GM21529 (cell line): ENCODE results near the gene SHISA5.
"Not testable (repeated sequence)": the region's sequence is repeated elsewhere in the genome, so short reads cannot be mapped to it uniquely, and the experiment has no call there.

Experiments
- ATAC-seq: cut with Tn5 transposase; IDR thresholded peaks from one replicate; pipeline ENCODE4 v1.9.1; 2021; ENCODE audit not compliant: unreplicated experiment

SHISA5 gene

DNA sequence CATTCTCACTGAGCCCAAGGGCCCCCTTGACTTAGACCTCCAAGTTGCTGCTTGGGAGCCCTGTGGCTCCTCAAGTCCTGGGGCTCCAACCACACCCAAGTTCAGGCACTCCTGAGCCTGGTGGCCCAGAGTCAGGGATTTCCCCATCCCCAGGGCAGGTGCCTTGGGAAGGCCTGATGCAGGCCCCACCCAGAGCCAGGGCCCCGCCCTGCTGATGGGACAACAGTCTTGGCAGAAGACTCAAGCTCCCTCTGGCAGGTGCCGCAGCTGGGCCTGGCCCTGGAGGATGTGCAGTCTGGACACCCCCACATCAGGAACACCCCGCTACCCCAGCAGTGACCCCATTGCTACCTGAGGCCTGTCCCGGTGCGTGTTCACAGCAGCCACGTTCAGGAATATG lies 17.7 kb upstream of the SHISA5 start:
- no peak for ATAC-seq

- no peak for ATAC-seq
These were observed 15.3 kb upstream of the SHISA5 start for GRCh38 chr3:48519277-48519643.

GRCh38 chr3:48518638-48519276 lies 14.8 kb upstream of the SHISA5 start:
- ATAC-seq = no peak

DNA sequence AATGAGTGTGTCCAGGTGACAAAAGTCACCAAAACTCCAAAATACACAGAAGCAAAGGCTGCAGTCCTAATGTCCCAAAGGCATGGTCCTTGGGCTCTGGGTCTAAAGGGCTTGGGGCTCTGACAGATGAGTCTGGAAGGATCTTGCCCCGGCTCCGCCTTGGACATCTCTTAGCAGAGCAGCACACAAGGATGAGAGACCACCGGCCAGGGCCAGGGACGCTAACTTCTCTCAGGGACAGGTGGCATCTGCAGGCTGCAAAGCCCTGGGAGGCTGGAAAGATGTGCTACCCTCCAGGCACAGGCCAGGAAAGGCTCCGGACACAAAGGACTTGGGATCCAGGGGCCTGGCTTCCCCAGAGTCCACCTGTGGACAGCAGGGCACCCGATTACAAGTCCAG lies 14.1 kb upstream of the SHISA5 start:
- no peak for ATAC-seq

GRCh38 chr3:48516571-48516970 lies 12.6 kb upstream of the SHISA5 start:
- ATAC-seq = no peak

GRCh38 chr3:48514431-48515227 lies 10.7 kb upstream of the SHISA5 start:
- no peak for ATAC-seq

- ATAC-seq = no peak
These were observed 7.6 kb upstream of the SHISA5 start for GRCh38 chr3:48511551-48511950.

GRCh38 chr3:48507256-48508061 lies 3.5 kb upstream of the SHISA5 start:
- peak; percentile 51 for ATAC-seq

- ATAC-seq = no peak
These were observed 2.1 kb upstream of the SHISA5 start for GRCh38 chr3:48505968-48506504.

GRCh38 chr3:48505146-48505545 lies 1.2 kb upstream of the SHISA5 start:
- no peak for ATAC-seq

- no peak for ATAC-seq
These were observed 448 bp downstream of the SHISA5 start for GRCh38 chr3:48503401-48504050.

- ATAC-seq = no peak
These were observed 1.2 kb downstream of the SHISA5 start for GRCh38 chr3:48502728-48503168.

- ATAC-seq = no peak
These were observed 1.9 kb downstream of the SHISA5 start for GRCh38 chr3:48502121-48502520.

- no peak for ATAC-seq
These were observed 2.8 kb downstream of the SHISA5 start for GRCh38 chr3:48501196-48501595.

- no peak for ATAC-seq
These were observed 3.3 kb downstream of the SHISA5 start for GRCh38 chr3:48500656-48501055.

DNA sequence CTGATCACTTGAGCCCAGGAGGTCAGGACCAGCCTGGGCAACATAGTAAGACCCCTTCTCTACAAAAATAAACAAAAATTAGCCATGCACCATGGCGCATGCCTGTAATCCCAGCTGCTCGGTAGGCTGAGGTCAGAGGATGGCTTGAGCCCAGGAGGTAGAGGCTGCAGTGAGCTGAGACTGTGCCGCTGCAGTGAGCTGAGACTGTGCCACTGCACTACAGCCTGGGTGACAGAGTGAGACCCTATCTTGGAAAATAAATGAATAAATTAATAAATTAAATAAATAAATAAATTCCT lies 10.8 kb downstream of the SHISA5 start:
- ATAC-seq = no peak

- ATAC-seq = no peak
These were observed 11.3 kb downstream of the SHISA5 start for GRCh38 chr3:48492461-48493202.

- ATAC-seq = no peak
These were observed 17.0 kb downstream of the SHISA5 start for GRCh38 chr3:48486952-48487351.

- not testable (repeated sequence) for ATAC-seq
These were observed 21.2 kb downstream of the SHISA5 start for GRCh38 chr3:48482822-48483221.

DNA sequence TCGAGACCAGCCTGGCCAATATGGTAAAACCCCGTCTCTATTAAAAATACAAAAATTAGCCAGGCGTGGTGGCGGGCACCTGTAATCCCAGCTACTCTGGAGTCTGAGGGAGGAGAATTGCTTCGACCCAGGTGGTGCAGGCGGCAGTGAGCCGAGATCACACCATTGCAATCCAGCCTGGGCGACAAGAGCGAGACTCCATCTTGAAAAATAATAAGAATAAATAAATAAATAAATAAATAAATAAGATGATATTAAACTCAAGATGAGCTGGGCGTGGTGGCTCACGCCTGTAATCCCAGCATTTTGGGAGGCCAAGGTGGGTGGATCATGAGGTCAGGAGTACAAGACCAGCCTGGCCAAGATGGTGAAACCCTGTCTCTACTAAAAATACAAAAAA lies 23.1 kb downstream of the SHISA5 start:
- not testable (repeated sequence) for ATAC-seq
